ENCODE measurements around the gene FNDC5. TPM values are rescaled to one million over a fixed set of nuclear protein-coding genes. Genes with fewer than 3 reads are reported as not detected.

The FNDC5 gene
- polyA plus RNA-seq, 2 of the 4 experiments (the other 2 are of a cell fraction), result 0.26 to 0.99 TPM

DNA sequence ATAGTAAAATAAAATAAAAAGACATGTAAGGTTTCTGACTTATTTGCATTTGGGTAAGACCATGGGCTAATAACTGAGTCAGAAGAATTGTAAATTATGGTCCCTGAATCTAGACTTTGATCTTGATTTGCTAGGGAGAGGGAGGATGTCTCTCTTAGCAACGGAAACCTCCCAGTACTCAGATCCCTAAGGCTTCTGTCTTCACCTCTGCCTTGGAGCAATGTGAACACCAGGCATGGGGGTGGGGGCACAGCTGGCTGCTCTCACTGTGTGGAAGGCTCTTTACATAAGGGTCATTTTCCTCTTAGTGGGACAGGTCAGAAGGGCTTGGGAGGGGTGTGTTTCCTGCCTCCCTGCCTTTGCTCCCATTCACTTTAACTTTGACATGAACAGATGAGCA lies 47.5 kb upstream of the FNDC5 start:
- no peak for FAIRE-seq
- CTCF ChIA-PET, result no interaction called here

DNA sequence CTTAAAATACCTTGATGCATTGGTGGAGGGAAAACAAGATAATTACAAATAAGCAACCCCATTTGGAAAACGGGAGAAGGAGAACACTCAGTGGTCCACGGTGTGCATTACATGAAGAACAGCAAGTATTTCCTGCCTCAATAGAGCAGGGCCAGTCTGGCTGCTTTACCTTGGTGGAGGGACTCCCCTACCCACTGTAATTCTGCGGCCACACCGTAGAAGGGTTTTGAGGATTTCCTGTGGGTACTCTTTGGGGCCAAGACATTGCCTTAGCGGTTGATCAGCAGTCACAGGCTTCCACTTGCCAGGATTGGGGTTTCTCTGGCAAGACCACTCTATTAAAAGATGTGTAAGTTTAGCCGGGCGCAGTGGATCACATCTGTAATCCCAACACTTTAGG lies 46.8 kb upstream of the FNDC5 start:
- ChIA-PET POLR2A (no interaction called here), CTCF (interaction anchor here (1.2 kb wide), 1 partner anchor 169 kb away, joined by 3 read pairs; no protein-coding TSS in a partner anchor)
- TF ChIP-seq, protein P1, sequence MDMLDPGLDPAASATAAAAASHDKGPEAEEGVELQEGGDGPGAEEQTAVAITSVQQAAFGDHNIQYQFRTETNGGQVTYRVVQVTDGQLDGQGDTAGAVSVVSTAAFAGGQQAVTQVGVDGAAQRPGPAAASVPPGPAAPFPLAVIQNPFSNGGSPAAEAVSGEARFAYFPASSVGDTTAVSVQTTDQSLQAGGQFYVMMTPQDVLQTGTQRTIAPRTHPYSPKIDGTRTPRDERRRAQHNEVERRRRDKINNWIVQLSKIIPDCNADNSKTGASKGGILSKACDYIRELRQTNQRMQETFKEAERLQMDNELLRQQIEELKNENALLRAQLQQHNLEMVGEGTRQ (IDR thresholded peaks at IDR 0.05), result no peak
- TF ChIP-seq RNF2 (IDR thresholded peaks at IDR 0.05; ENCODE audit: borderline replicate concordance, low read depth) (no peak), POLR2AphosphoS2 (conservative IDR thresholded peaks at IDR 0.05; ENCODE audit: low read length) (no peak), KDM5A (IDR thresholded peaks at IDR 0.05) (no peak), SMC3 (IDR thresholded peaks at IDR 0.05) (no peak), SREBF2 (IDR thresholded peaks at IDR 0.05) (no peak), CBX2 (IDR thresholded peaks at IDR 0.05; ENCODE audit: borderline replicate concordance, low read depth) (no peak), EHMT2 (IDR thresholded peaks at IDR 0.05; ENCODE audit: low read depth) (no peak), CBX8 (IDR thresholded peaks at IDR 0.05) (no peak), HEYL (CRISPR knock-in tag; IDR thresholded peaks at IDR 0.05) (no peak), RARB (CRISPR knock-in tag; IDR thresholded peaks at IDR 0.05) (no peak), PHF8 (IDR thresholded peaks at IDR 0.05; ENCODE audit: borderline replicate concordance, low read depth) (no peak), MAZ (IDR thresholded peaks at IDR 0.05; ENCODE audit: borderline replicate concordance, low read depth, low read length) (no peak), GATA3 (IDR thresholded peaks at IDR 0.05; ENCODE audit: borderline replicate concordance) (no peak), JUN (IDR thresholded peaks at IDR 0.05) (no peak), BHLHE40 (IDR thresholded peaks at IDR 0.05; ENCODE audit: low read depth, low read length) (no peak), EP300 (IDR thresholded peaks at IDR 0.05) (no peak), ZNF302 (CRISPR knock-in tag; IDR thresholded peaks at IDR 0.05) (no peak), HOXB5 (CRISPR knock-in tag; IDR thresholded peaks at IDR 0.05) (no peak)
- TF ChIP-seq, protein P2, sequence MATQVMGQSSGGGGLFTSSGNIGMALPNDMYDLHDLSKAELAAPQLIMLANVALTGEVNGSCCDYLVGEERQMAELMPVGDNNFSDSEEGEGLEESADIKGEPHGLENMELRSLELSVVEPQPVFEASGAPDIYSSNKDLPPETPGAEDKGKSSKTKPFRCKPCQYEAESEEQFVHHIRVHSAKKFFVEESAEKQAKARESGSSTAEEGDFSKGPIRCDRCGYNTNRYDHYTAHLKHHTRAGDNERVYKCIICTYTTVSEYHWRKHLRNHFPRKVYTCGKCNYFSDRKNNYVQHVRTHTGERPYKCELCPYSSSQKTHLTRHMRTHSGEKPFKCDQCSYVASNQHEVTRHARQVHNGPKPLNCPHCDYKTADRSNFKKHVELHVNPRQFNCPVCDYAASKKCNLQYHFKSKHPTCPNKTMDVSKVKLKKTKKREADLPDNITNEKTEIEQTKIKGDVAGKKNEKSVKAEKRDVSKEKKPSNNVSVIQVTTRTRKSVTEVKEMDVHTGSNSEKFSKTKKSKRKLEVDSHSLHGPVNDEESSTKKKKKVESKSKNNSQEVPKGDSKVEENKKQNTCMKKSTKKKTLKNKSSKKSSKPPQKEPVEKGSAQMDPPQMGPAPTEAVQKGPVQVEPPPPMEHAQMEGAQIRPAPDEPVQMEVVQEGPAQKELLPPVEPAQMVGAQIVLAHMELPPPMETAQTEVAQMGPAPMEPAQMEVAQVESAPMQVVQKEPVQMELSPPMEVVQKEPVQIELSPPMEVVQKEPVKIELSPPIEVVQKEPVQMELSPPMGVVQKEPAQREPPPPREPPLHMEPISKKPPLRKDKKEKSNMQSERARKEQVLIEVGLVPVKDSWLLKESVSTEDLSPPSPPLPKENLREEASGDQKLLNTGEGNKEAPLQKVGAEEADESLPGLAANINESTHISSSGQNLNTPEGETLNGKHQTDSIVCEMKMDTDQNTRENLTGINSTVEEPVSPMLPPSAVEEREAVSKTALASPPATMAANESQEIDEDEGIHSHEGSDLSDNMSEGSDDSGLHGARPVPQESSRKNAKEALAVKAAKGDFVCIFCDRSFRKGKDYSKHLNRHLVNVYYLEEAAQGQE (IDR thresholded peaks at IDR 0.05), result no peak

More for the DNA sequence above, 47.5 kb upstream of the FNDC5 start:
- Histone ChIP-seq H3K4me3 (no peak overlapping the region), H3K9me3 (no peaks in the 10 kb centered on the region; the same call in 2 of the 3 replicates), H3K27ac (no peak overlapping the region), H3K4me1 (no peaks in the 10 kb centered on the region; the same call in 2 of the 3 replicates), H3K4me2 (no peak overlapping the region)
- TF ChIP-seq FOSL2 (IDR thresholded peaks at IDR 0.05) (no peak), FOSL2 (CRISPR knock-in tag; IDR thresholded peaks at IDR 0.05) (no peak)
- POLR2A ChIA-PET, result no interaction called here
- no peak for DNase-seq (ENCODE audit: low read depth in 1 of 2, low spot score in 1 of 2)
- no peak for ATAC-seq
- WGBS (ENCODE audit: missing lambda C conversion rate), result 25% methylated on average over 1 of the region's 1 CpG

More for the DNA sequence above, 46.8 kb upstream of the FNDC5 start:
- ATAC-seq, result no peak
- Histone ChIP-seq H3K4me2 (no peak overlapping the region), H3K4me1 (peaks cover 3% of the 10 kb centered on the region), H3K4me3 (no peak overlapping the region), H3K9me3 (no peaks in the 10 kb centered on the region; the same call in 2 of the 3 replicates), H3K27ac (no peak overlapping the region)
- 90% methylated on average over 7 of the region's 7 CpGs for WGBS (ENCODE audit: missing lambda C conversion rate)
- DNase-seq (ENCODE audit: low read depth in 1 of 2, low spot score in 1 of 2), result no peak
- no peak for FAIRE-seq
